Panc1 (cell line): Measurements from ENCODE around the gene SPOCK1. TPM values are rescaled to one million over a fixed set of nuclear protein-coding genes. Genes with fewer than 3 reads are reported as not detected.

ENCODE experiments used
- ATAC-seq: fragments of 200-7000 bp; cut with Tn5 transposase; 2 replicates; pipeline ENCODE4 v1.9.1; 2020; ENCODE audit warnings: mild to moderate bottlenecking, moderate library complexity
- BruUV-seq: library from RNA; stranded (reverse); fragments of 400-500 nt; replicated peaks from 2 replicates; lab custom pipeline; 2021; lab: Mats Ljungman, UMichigan
- CTCF ChIA-PET: fragments of 300-600 bp; sonication (Branson Sonifier 250); formaldehyde crosslinking; loops from one replicate; lab custom pipeline; 2022; ENCODE audit warnings: antibody characterized with exemption; lab: Charles Lee
- POLR2A ChIA-PET: fragments of 300-600 bp; sonication (Branson Sonifier 250); formaldehyde crosslinking; loops from one replicate; lab custom pipeline; 2022; ENCODE audit warnings: antibody characterized with exemption; lab: Charles Lee
- DNase-seq: peaks from one replicate; pipeline ENCODE4 v3.0.0-alpha.2; 2010; ENCODE audit warnings: low read depth, low spot score
- H3K27ac ChIP-seq: 2 replicates; pipeline ENCODE4 v1.5.1; 2011; ENCODE audit warnings: mild to moderate bottlenecking, low read length, inconsistent platforms
- H3K27me3 ChIP-seq: fragments of 200-500 bp; sonication (Bioruptor generic); 2 replicates; pipeline ENCODE4 v1.6.0; 2014; ENCODE audit warnings: low read length, inconsistent platforms; ENCODE audit not compliant: control insufficient read depth, insufficient read depth
- H3K36me3 ChIP-seq: fragments of 200-500 bp; sonication (Bioruptor generic); 2 replicates; pipeline ENCODE4 v1.5.1; 2014; ENCODE audit warnings: inconsistent platforms, mild to moderate bottlenecking, low read length, moderate library complexity; ENCODE audit not compliant: control insufficient read depth, insufficient read depth
- H3K4me1 ChIP-seq: 2 replicates; pipeline ENCODE4 v1.5.1; 2011; ENCODE audit warnings: inconsistent platforms, mild to moderate bottlenecking, low read length, moderate library complexity; ENCODE audit not compliant: control insufficient read depth, insufficient read depth
- H3K4me3 ChIP-seq, 2 experiments: 2 replicates each; pipeline ENCODE4 v1.5.1; 2011 to 2012; ENCODE audit warnings: low read depth in 2 of 2, low read length in 2 of 2, mild to moderate bottlenecking in 2 of 2, inconsistent platforms in 1 of 2, moderate library complexity in 1 of 2
- H3K9me3 ChIP-seq: fragments of 200-500 bp; sonication (Bioruptor generic); 2 replicates; pipeline ENCODE4 v1.5.1; 2014; ENCODE audit warnings: low read depth, mild to moderate bottlenecking, inconsistent platforms, low read length, moderate library complexity; ENCODE audit not compliant: control insufficient read depth, insufficient read depth
- CTCF ChIP-seq: fragments of 450-650 bp; IDR thresholded peaks from 2 replicates; pipeline ENCODE4 v1.5.1; 2017; ENCODE audit warnings: mild to moderate bottlenecking
- POLR2AphosphoS5 ChIP-seq: IDR thresholded peaks from 2 replicates; pipeline ENCODE4 v1.6.1; 2012; ENCODE audit warnings: mild to moderate bottlenecking, low read depth, low read length, moderate library complexity
- REST ChIP-seq, 2 experiments: IDR thresholded peaks; 2 replicates each; pipeline ENCODE4 v1.6.1; 2011 to 2012; ENCODE audit warnings: low read depth in 2 of 2, control low read depth in 1 of 2, low read length in 1 of 2, mild to moderate bottlenecking in 1 of 2, moderate library complexity in 1 of 2; ENCODE audit not compliant: insufficient read depth in 1 of 2
- SIN3A ChIP-seq: IDR thresholded peaks from 2 replicates; pipeline ENCODE4 v1.6.1; 2012; ENCODE audit warnings: low read depth, mild to moderate bottlenecking, low read length, moderate library complexity, borderline replicate concordance; ENCODE audit not compliant: insufficient read depth
- TCF7L2 ChIP-seq: IDR thresholded peaks from 2 replicates; pipeline ENCODE4 v1.6.1; 2011; ENCODE audit warnings: mild to moderate bottlenecking, low read depth, low read length, inconsistent platforms
- in situ Hi-C: cut with HindIII; loops from 2 replicates; pipeline ENCODE4 v1.10.0; 2016; ENCODE audit warnings: low sequenced_read_pairs, low pct_unique_long_range_greater_than_20kb
- intact Hi-C: fragments of 100-400 bp; cut with micrococcal nuclease; formaldehyde crosslinking; loops from one replicate; pipeline ENCODE4 v1.10.0; 2022; ENCODE audit not compliant: unreplicated experiment
- total RNA-seq: library from RNA; stranded (reverse); gene quantifications from one replicate; pipeline ENCODE4 v1.2.1, GENCODE V29; 2021; ENCODE audit not compliant: unreplicated experiment

Gene SPOCK1
- total RNA-seq, 1 experiment from 2014 or later = 15.6 TPM

DNA sequence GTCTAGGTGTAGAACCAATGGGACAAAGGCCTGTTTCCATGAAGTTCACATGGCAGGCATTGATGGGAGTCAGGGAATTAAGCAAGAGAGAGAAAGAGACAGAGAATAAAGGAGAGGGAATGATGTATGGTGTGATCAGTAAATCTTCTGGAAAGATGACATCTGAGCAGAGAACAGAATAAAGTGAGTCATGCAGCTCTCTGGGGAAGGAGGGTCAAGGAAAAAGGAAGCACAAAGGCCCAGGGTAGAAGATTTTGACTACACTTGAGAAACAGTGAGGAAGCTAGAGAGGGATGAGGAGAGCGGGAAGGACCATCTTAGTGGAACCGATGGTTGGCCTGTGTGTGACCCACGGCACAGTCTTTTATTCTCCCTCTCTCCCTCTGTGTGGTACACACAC is 425.9 kb downstream of the SPOCK1 start:
- intact Hi-C loops = no loop called here

DNA sequence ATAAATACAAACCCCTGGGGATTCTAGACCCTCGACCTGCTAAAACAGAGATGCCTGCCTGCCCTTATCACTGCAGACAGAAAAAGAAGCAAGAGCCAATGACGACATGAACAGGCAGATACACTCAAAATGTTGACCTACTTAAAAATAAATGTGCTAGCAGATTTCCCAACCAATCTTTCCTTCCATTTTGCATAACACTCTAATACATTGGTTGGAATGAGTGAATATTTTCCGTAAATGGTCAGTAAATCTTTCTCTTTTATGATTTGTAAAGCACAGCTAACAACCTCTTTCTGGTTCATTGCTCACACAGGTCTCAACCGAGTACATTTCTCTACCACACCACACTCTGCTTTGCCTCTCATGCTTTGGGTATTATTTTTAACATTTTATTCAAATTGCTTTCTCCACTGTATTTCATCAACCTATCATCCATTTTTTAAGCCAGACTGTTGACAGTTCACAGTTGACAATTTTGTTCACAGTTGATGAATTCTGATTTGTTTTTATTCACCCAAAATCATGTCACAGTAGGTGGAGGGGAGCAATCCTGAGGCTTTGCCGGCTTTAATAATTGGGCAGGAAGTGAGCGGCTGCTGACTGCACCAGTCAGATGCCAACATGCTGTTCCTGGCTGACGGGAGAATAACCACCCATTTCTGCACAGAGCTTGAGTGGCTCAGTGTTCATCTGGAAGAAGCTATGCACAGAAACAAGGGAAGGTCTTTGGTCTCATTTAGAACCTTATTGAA is 426.6 kb downstream of the SPOCK1 start:
- TF ChIP-seq SIN3A = no peak
- TF ChIP-seq CTCF = no peak
- no peak for TF ChIP-seq TCF7L2
- TF ChIP-seq POLR2AphosphoS5 = no peak
- no peak for TF ChIP-seq REST (IDR thresholded peaks at IDR 0.05; ENCODE audit: insufficient read depth in 1 of 2, low read depth in 2 of 2, low read length in 1 of 2)
- ChIA-PET POLR2A (no interaction called here), CTCF (no interaction called here)
- intact Hi-C loops (no loop called here), in situ Hi-C loops (no loop called here)
- Histone ChIP-seq H3K9me3 (no peaks in the 10 kb centered on the region), H3K27me3 (peaks cover 3% of the 10 kb centered on the region), H3K36me3 (no peaks in the 10 kb centered on the region), H3K4me1 (no peaks in the 10 kb centered on the region), H3K4me3 (no peak overlapping the region), H3K27ac (no peak overlapping the region)
- DNase-seq = no peak
- ATAC-seq = no peak
- BruUV-seq = no TSS peak

More for the DNA sequence above, 425.9 kb downstream of the SPOCK1 start:
- ChIA-PET CTCF (no interaction called here), POLR2A (no interaction called here)
- ATAC-seq (no peak), DNase-seq (no peak)
- no TSS peak for BruUV-seq
- Histone ChIP-seq H3K36me3 (no peaks in the 10 kb centered on the region), H3K27ac (no peak overlapping the region), H3K4me3 (no peak overlapping the region), H3K27me3 (peaks cover 3% of the 10 kb centered on the region), H3K4me1 (no peaks in the 10 kb centered on the region), H3K9me3 (no peaks in the 10 kb centered on the region)
- TF ChIP-seq POLR2AphosphoS5 (no peak), TCF7L2 (no peak)
- in situ Hi-C loops = no loop called here

- Histone ChIP-seq H3K27me3 (peaks cover 3% of the 10 kb centered on the region), H3K9me3 (no peaks in the 10 kb centered on the region), H3K27ac (no peak overlapping the region), H3K4me1 (no peaks in the 10 kb centered on the region), H3K36me3 (no peaks in the 10 kb centered on the region), H3K4me3 (no peak overlapping the region)
- in situ Hi-C loops = no loop called here
- ChIA-PET CTCF (no interaction called here), POLR2A (interaction anchor here (0.6 kb wide), 1 partner anchor 69 kb away, joined by 14 read pairs; no protein-coding TSS in a partner anchor)
- no peak for TF ChIP-seq TCF7L2
- TF ChIP-seq SIN3A = no peak
- TF ChIP-seq REST (IDR thresholded peaks at IDR 0.05; ENCODE audit: insufficient read depth in 1 of 2, low read depth in 2 of 2, low read length in 1 of 2) = no peak
- TF ChIP-seq POLR2AphosphoS5 = no peak
- TF ChIP-seq CTCF = no peak
- BruUV-seq = no TSS peak
- ATAC-seq (no peak), DNase-seq (no peak)
- intact Hi-C loops = no loop called here
These were observed 427.2 kb downstream of the SPOCK1 start for GRCh38 chr5:137071931-137072330.
